Neutrophil (primary cell): ENCODE results near the gene FSCN2.

Experiments used
- H3K27ac ChIP-seq: fragments of 200-600 bp; sonication (generic); 2 replicates; pipeline ENCODE4 v1.5.1; 2016; ENCODE audit warnings: mild to moderate bottlenecking, moderate library complexity
- H3K27me3 ChIP-seq: fragments of 200-600 bp; sonication (generic); 2 replicates; pipeline ENCODE4 v1.6.0; 2016; ENCODE audit warnings: mild to moderate bottlenecking
- H3K36me3 ChIP-seq: fragments of 200-600 bp; sonication (generic); 2 replicates; pipeline ENCODE4 v1.5.1; 2017
- H3K4me1 ChIP-seq, 2 experiments: fragments of 200-600 bp in 1 of 2; sonication (generic) in 1 of 2; 1 replicate in 1 of 2; 2 replicates in 1 of 2; pipeline versions ENCODE4 v1.5.1 to v1.6.1; 2013 to 2016; ENCODE audit warnings: low read depth in 1 of 2, low read length in 1 of 2, mild to moderate bottlenecking in 1 of 2, moderate library complexity in 1 of 2; ENCODE audit not compliant: control insufficient read depth in 1 of 2, insufficient read depth in 1 of 2
- H3K4me3 ChIP-seq, 2 experiments: fragments of 200-600 bp in 1 of 2; sonication (generic) in 1 of 2; 1 replicate in 1 of 2; 2 replicates in 1 of 2; pipeline ENCODE4 v1.5.1; 2013 to 2016; ENCODE audit warnings: low read depth in 1 of 2, low read length in 1 of 2, mild to moderate bottlenecking in 1 of 2, moderate library complexity in 1 of 2
- H3K9me3 ChIP-seq: fragments of 200-600 bp; sonication (generic); 2 replicates; pipeline ENCODE4 v1.5.1; 2016
- TF ChIP-seq, protein P1 (sequence below): fragments of 200-600 bp; sonication (generic); IDR thresholded peaks from 2 replicates; pipeline ENCODE4 v1.5.1; 2016; ENCODE audit warnings: antibody characterized with exemption

FSCN2 gene

DNA sequence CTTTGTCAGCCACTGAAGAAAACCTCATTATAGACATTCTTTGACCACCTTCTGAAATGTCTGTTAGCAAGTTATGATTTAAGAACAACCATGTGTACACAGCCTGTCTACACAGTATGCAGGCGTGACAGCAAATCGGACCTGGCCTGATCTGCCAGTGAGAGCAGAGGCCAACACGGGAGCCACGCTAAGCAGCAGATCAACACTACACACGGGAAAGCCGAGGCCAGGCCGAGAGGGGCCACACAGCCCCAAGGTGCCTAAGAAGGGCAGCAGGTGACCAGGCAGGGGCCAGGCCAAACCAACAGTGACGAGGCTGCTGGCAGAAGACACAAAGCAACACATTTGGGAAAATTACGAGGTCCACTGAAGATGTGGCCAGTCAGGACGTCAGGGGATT, 40.2 kb downstream of the FSCN2 start:
- H3K36me3 ChIP-seq: peaks cover 91% of the 10 kb centered on the region
- H3K4me1 ChIP-seq: peaks cover 9 to 12% of the 10 kb centered on the region in 2 experiments

DNA sequence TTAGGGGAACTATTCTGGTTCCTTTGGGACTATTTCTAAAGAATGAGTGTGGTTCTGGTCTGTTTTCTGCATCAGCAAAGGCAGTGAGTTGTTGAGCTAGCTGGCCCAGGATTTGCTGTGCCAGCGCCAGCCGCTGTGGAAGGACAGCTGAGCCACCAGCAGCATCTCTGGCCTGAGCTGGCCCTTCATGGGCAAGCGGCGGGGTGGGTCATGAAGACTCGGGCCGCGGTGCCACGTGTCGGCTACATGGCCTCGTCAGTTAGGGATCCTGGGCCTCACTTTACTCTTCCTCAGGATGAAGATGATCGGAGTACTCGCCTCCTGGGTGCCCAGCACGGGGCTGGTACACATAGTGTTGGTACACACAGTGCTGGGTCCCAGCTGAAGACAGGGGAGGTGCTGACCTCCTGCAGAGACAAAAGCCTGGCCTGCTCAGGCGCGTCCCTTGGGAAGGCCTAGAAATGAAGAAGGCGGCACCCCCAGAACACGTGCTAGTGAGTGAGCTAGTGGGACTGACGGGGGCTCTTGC, 41.9 kb downstream of the FSCN2 start:
- Histone ChIP-seq H3K4me3 (no peak overlapping the region), H3K9me3 (no peaks in the 10 kb centered on the region), H3K4me1 (no peaks in the 10 kb centered on the region), H3K27me3 (no peaks in the 10 kb centered on the region), H3K27ac (no peak overlapping the region), H3K36me3 (peaks cover 93% of the 10 kb centered on the region)
- TF ChIP-seq, protein P1, sequence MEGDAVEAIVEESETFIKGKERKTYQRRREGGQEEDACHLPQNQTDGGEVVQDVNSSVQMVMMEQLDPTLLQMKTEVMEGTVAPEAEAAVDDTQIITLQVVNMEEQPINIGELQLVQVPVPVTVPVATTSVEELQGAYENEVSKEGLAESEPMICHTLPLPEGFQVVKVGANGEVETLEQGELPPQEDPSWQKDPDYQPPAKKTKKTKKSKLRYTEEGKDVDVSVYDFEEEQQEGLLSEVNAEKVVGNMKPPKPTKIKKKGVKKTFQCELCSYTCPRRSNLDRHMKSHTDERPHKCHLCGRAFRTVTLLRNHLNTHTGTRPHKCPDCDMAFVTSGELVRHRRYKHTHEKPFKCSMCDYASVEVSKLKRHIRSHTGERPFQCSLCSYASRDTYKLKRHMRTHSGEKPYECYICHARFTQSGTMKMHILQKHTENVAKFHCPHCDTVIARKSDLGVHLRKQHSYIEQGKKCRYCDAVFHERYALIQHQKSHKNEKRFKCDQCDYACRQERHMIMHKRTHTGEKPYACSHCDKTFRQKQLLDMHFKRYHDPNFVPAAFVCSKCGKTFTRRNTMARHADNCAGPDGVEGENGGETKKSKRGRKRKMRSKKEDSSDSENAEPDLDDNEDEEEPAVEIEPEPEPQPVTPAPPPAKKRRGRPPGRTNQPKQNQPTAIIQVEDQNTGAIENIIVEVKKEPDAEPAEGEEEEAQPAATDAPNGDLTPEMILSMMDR: no peak

More for the DNA sequence above, 40.2 kb downstream of the FSCN2 start:
- no peaks in the 10 kb centered on the region for H3K27me3 ChIP-seq
- H3K4me3 ChIP-seq: no peak overlapping the region
- no peak overlapping the region for H3K27ac ChIP-seq
- no peaks in the 10 kb centered on the region for H3K9me3 ChIP-seq
- TF ChIP-seq, protein P1: no peak

DNA sequence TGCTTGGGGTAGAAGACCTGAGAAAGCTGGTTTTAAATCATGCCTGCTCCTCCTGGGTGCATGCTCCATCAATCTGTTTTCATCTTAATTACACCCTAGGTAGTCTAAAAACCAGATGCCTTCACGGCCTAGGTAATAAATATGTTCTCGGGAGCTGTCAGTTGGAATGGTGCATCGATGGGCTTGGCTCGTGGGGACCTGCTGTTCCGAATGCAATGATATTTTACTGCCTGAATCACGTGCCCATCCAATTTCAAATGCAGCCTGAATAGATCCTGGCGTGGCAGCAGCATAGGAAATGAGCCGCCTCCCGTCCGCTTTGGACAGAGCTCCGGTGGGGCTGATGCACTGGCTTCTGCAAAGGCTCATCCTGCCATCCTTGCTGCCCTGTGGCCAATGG, 42.8 kb downstream of the FSCN2 start:
- H3K27ac ChIP-seq: no peak overlapping the region
- H3K4me1 ChIP-seq: no peaks in the 10 kb centered on the region
- H3K36me3 ChIP-seq: peaks cover 93% of the 10 kb centered on the region
- TF ChIP-seq, protein P1: no peak
- H3K27me3 ChIP-seq: no peaks in the 10 kb centered on the region
- H3K4me3 ChIP-seq: no peak overlapping the region
- H3K9me3 ChIP-seq: no peaks in the 10 kb centered on the region

DNA sequence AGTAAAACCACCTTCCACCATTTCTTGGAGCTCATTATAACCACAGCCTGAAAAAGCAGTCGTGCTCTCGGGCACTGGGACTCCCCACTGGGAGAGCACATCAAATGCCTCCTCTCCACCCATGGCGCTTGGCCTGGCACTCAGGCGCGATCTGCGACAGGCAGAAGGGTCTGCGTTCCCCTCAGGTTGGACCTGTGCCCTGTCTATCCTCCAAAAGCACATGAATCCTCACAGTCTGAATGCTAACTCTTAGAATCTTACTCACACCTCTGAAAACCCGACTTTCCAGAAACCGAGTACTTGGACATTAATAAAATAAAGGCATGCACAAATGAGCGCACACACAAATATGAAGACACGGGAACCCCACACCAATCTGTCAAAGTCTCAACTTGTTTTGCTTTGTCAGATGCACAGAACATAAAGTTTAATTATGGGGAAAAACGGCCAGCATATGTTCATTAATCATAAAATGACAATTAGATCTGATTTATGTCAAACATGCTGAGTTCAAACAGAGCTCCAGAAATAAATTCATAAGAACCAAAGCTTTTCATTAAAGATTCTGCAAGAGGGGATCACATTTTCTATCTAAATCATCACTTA, 44.5 kb downstream of the FSCN2 start:
- H3K36me3 ChIP-seq: peaks cover 79% of the 10 kb centered on the region
- H3K27me3 ChIP-seq: no peaks in the 10 kb centered on the region
- H3K4me3 ChIP-seq: no peak overlapping the region
- TF ChIP-seq, protein P1: no peak
- H3K4me1 ChIP-seq: peaks cover 10 to 11% of the 10 kb centered on the region in 2 experiments
- H3K9me3 ChIP-seq: no peaks in the 10 kb centered on the region
- no peak overlapping the region for H3K27ac ChIP-seq

DNA sequence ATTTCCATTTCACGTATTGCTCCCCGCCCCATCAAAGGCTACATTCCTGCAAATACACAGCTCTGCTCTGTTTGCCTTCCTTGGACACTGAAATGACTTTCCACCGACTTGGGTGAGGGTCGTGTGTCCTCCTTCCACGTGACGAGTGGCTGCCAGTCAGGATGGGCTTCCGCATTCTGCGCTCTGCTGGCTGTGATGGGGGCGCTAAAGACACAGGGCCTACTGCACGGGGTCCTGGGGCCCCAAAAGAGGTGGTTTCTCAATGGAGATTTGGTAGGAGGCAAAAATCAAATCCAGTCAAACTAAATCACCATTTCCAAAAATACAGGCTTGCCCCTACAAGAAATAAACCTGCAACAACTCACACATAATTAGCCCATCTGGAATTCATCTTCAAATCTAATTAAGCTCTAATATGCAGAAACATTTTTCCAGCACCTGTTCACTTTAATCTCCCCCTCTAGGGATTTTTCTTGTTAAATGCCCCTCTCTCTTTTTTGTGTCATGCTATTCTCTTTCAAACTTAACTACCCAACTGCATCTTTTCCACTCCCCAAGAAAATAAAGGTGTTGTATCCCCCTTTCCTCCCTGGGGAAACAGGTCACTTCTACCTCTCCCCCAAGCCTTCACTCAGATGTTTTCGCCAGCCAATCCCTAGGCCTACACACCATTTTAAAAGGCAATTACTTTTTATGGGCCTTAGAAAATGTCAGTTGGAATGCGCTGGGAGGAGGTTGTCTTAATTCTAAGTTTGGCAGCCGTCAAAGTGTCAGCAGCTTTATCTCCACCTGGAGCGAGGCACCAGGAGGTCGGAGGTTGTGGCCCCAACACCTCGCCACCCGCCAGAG, 45.8 kb downstream of the FSCN2 start:
- Histone ChIP-seq H3K9me3 (no peaks in the 10 kb centered on the region), H3K36me3 (peaks cover 67% of the 10 kb centered on the region), H3K27me3 (no peaks in the 10 kb centered on the region), H3K27ac (no peak overlapping the region), H3K4me3 (no peak overlapping the region), H3K4me1 (peaks cover 18 to 21% of the 10 kb centered on the region in 2 experiments)
- TF ChIP-seq, protein P1: no peak
